GM12891 (cell line): Measurements from ENCODE around the gene ZDHHC21.

Experiments
- DNase-seq: peaks from one replicate; pipeline ENCODE4 v3.0.0; 2011; ENCODE audit warnings: low spot score; ENCODE audit not compliant: insufficient read length
- FAIRE-seq: peaks from 2 replicates; lab custom pipeline; 2011; peaks lifted over from hg19 to GRCh38; lab: Jason Lieb, UNC
- PAX5 ChIP-seq: IDR thresholded peaks from 2 replicates; pipeline ENCODE4 v1.6.1; 2011; ENCODE audit warnings: low read length, moderate library complexity, mild to moderate bottlenecking; ENCODE audit not compliant: insufficient read depth, severe bottlenecking
- POLR2A ChIP-seq: IDR thresholded peaks from 2 replicates; pipeline ENCODE4 v1.6.1; 2011; ENCODE audit warnings: low read depth, low read length, control low read depth
- POLR2AphosphoS5 ChIP-seq: IDR thresholded peaks from 2 replicates; pipeline ENCODE4 v1.6.1; 2011; ENCODE audit warnings: low read depth, low read length, control low read depth
- POU2F2 ChIP-seq: IDR thresholded peaks from 2 replicates; pipeline ENCODE4 v1.6.1; 2011; ENCODE audit warnings: low read depth, mild to moderate bottlenecking, control low read depth, low read length, moderate library complexity
- SPI1 ChIP-seq: IDR thresholded peaks from 2 replicates; pipeline ENCODE4 v1.6.1; 2011; ENCODE audit warnings: low read depth, low read length, control low read depth
- TAF1 ChIP-seq: IDR thresholded peaks from 2 replicates; pipeline ENCODE4 v1.6.1; 2011; ENCODE audit warnings: low read depth, low read length, control low read depth

The ZDHHC21 gene

DNA sequence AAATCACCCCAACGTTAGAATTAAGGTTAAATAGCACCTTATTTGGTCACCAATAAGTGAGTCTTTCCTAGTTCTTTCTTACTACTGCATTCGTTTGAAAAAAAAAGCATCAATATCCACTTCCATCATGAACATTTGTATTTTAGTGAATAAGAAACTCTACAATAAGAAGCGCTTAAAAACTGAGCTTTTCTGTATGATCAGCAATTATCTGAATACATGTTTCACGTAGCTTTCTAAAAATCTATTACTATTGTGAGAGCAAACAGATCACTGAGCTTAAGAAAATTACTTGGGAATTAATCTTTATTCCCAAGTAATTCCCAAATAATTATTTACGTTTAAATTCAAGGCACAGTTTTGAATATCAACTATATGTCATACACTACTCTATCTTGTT, 32.5 kb downstream of the ZDHHC21 start:
- DNase-seq (no peak), FAIRE-seq (no peak)
- TF ChIP-seq PAX5 = no peak
- no peak for TF ChIP-seq TAF1
- TF ChIP-seq POU2F2 = no peak
- TF ChIP-seq POLR2A = no peak
- TF ChIP-seq POLR2AphosphoS5 = no peak
- TF ChIP-seq SPI1 = no peak

DNA sequence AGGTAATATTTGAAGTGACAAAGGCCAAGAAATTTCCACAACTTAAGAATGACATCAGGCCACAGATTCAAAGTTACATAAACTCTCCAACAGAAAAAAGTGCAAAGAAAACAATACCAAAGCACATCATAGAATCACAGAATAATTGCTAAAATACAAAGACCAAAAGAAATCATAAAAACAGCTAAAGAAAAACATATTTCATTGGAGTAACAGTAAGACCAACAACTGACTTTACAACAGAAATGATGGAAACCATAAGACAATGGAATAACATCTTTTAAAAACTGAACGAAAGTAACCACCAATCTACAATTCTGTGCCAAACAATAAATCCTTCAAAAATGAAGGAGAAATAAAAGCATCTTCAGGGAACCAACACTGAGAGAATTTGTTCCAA, 38.3 kb downstream of the ZDHHC21 start:
- TF ChIP-seq PAX5 = no peak
- TF ChIP-seq POLR2AphosphoS5 = no peak
- no peak for TF ChIP-seq POU2F2
- FAIRE-seq = no peak
- DNase-seq = no peak

DNA sequence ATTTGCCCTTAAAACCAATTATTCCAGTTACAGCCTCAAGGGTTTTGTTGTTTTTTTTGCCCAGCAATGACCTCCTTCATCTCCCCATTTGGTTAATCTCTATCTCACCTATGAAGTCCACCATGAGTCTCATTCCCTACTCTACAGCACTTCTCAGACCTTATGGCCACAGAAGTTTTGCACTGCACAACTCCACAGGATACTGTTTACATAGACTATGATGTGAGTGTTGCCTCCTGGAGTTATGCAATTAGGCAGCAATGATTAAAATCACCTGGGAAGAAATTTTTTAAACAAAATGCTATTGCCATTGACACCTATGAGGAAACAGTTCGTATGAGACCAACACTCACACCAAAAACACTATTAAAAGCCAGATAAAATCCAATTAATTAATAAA, 39.7 kb downstream of the ZDHHC21 start:
- TF ChIP-seq POLR2A = no peak
- DNase-seq = no peak
- no peak for FAIRE-seq

DNA sequence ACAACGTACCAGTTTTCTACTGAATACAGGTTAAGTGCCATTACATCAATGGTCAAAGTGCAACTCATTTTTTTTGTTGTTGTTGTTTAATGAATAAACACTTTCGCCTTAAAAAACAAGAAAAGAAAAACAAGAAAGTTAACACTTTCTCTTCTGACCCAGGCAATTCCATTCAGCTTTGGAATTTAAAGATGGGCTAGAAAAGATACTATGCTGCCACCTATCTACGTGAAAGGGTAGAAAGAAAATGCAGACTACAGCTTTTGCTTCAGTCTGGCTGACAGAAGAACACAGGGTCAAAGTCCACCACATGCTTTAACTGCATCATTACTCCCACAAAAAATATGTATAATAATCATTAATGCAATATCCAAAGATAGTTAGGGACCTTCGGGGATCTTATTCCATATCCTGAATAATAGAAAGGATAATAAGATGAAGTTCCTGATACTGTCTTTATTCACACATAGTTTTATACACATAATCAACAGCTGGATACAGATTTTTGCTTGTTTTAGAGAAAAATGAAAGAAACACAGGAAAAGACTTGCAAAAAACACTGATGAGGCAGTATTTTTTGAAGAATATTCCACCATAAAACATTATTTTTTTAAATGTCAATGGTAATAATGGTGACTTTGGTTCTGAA, 40.4 kb downstream of the ZDHHC21 start:
- DNase-seq (no peak), FAIRE-seq (no peak)
- TF ChIP-seq SPI1 (no peak), POU2F2 (no peak), POLR2A (no peak), TAF1 (no peak)

DNA sequence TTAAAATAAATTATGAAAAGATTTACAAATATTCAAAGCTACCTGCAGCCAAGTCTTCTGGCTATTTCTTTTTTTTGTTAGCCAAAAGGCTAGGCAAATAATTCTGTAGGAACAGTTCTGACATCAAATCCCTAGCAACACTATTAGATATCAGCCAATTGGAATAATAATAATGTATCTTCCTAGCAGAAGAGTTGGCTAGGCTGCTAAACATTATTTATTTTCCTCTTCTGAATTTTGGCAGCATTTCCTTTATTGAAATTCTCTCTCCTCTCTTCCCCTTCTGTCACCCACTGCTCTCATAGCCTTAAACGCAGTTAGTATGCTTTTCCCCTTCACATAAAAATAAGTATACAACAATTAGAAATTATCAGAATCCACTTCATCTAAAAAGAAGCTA, 42.6 kb downstream of the ZDHHC21 start:
- no peak for TF ChIP-seq POLR2A
- TF ChIP-seq POLR2AphosphoS5 = no peak
- TF ChIP-seq PAX5 = no peak
- no peak for TF ChIP-seq SPI1
- no peak for TF ChIP-seq TAF1
- TF ChIP-seq POU2F2 = no peak
- no peak for DNase-seq
- no peak for FAIRE-seq

DNA sequence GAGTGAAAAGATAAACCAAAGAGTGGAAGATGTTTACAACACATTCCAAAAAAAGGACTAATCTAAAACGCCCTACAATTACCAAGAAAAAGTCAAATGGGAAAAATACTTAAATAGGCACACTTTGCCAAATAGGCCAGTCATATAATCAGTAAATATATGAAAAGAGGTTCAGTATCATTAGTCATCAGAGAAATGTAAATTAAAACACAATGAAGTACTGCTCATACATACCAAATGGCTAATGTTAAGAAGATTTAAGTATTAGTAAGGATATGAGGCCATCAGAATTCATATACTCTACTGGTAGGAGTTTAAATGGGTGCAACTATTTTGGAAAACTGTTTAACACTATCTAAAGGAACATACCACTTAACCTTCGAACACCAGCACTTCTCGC, 47.6 kb downstream of the ZDHHC21 start:
- DNase-seq (no peak), FAIRE-seq (no peak)
- TF ChIP-seq POU2F2 (no peak), POLR2AphosphoS5 (no peak), PAX5 (no peak), TAF1 (no peak), POLR2A (no peak), SPI1 (no peak)

DNA sequence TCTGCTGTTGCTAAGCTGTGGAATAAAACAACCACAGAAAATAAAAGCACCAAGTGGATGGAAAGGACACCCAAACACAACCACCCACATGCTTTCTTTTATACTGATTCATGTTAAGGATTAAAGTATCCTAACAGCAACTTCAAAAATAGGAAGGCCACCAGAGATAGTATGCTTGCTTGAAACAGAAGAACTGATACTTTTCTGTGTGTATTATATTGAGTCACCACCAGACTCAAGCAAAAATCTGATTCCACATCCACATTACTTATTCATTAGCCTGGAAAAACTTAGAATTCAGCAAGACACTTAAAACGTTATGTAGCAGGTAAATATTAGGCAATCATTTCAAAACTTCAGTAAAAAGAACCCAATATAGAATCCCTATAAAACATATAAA, 52.3 kb downstream of the ZDHHC21 start:
- TF ChIP-seq PAX5 (no peak), SPI1 (peak; percentile 42)
- no peak for FAIRE-seq
- DNase-seq = no peak

DNA sequence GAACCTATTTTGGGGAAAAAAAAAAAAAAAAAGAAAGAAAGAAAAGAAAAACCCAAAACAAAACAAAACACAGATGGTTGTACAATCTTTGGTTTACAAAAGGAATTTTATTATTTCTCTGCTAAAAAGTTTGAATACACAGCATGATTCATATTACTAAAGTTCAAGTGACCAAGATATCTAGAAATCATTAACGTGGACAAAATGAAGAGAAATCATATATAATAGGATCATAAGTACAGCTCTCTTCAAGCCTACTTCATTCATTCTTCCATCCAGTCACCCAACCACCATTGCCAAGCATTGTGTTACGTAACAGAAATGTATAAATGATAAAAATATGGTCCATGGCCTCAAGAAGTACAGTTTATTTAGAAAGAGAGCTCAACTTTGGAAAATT, 52.9 kb downstream of the ZDHHC21 start:
- DNase-seq (no peak), FAIRE-seq (no peak)
- no peak for TF ChIP-seq SPI1
- TF ChIP-seq POU2F2 = no peak
- TF ChIP-seq POLR2AphosphoS5 = no peak
- TF ChIP-seq PAX5 = no peak
- no peak for TF ChIP-seq TAF1
- TF ChIP-seq POLR2A = no peak

DNA sequence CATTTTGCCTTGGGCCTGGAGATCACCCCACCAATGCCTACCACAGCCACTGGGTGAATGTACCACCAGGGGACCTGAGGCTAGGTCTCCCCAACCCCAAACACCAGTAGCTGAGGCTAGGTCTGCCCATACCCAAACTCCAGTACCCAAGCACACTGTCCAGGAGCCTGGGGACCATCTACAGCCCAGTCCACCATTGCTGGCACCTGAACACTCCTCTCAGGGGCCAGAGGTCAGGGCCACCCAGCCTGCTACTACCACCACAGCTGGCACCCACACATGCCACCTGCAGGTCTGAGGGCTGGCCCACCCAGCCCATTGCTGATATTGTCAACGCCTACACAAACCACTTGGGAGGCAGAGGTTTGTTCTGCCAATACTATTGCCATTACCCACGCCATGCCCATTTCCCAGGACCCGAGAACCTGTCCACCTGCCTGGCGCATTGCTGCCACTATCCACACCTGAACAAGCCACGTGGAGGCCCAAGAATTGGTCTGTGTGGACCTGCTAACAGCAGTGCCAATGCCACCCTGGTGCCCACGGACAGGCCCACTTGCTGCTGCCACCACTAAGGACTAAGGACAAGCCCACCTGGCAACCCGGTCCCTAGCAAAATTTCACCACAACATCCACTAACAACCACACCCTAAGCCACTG, 59.2 kb downstream of the ZDHHC21 start:
- FAIRE-seq = no peak
- no peak for DNase-seq
- TF ChIP-seq TAF1 (no peak), SPI1 (no peak)

DNA sequence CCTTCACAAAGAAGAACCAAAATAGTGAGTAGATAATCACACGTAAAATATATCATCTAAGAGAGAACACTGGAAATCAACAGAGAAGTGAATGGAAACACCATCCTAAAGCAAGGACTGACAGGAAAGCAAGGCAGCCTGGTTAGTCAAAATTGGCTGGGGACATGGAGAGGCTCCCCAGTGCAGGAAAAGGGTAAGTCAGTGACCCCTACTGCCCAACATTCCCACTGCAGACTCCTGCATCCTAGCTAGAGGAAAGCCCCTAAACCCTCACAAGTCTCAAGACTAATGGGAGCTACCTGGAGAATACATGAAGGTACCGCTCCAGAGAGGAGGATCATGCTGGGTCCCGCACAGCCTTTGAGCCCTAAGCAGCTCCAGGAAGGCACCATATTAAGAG, 60.1 kb downstream of the ZDHHC21 start:
- TF ChIP-seq POLR2AphosphoS5 = no peak
- no peak for TF ChIP-seq PAX5
- TF ChIP-seq TAF1 = no peak
- TF ChIP-seq POU2F2 = no peak
- TF ChIP-seq POLR2A = no peak
- TF ChIP-seq SPI1 = no peak
- no peak for DNase-seq
- FAIRE-seq = no peak

DNA sequence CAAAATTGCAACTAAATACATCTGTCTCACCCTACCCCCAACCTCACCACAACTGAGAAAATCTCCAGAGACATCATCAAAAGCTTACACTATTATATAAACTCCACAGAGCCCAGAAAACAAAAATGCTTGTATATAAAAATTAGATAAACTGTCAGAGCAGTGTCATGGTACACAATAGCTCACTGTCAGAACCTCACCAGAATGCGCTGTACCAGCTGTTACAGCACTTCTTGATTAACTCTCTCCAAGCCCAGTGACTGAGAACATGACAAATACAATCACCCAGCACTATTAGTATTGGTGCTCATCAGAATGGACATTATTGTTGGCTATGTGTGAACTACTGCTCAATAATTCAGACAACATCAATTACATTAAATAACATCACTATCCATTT, 65.7 kb downstream of the ZDHHC21 start:
- TF ChIP-seq POLR2AphosphoS5 (no peak), POU2F2 (no peak), POLR2A (no peak), PAX5 (no peak), TAF1 (no peak), SPI1 (no peak)
- DNase-seq = no peak
- FAIRE-seq = peak; percentile 16
